Subcutaneous adipose tissue (tissue), 4 donors: Measurements from ENCODE around the gene LRP1. TPM values are rescaled to one million over a fixed set of nuclear protein-coding genes. Genes with fewer than 3 reads are reported as not detected.

Experiments
- total RNA-seq, 4 donors: library from RNA; depleted of rRNA; stranded (reverse); fragments of >200 nt; gene quantifications; one replicate each; pipeline ENCODE4 v1.1.0, GENCODE V29; 2016
- TF ChIP-seq, protein P1 (sequence below): fragments of 450-650 bp; IDR thresholded peaks from one replicate; pipeline ENCODE4 v1.5.1; 2016; ENCODE audit warnings: low read depth, mild to moderate bottlenecking, control low read depth, antibody characterized with exemption, moderate library complexity

Gene LRP1
- total RNA-seq, 4 donors from 2014 or later: 301 to 814 (median 762) TPM

DNA sequence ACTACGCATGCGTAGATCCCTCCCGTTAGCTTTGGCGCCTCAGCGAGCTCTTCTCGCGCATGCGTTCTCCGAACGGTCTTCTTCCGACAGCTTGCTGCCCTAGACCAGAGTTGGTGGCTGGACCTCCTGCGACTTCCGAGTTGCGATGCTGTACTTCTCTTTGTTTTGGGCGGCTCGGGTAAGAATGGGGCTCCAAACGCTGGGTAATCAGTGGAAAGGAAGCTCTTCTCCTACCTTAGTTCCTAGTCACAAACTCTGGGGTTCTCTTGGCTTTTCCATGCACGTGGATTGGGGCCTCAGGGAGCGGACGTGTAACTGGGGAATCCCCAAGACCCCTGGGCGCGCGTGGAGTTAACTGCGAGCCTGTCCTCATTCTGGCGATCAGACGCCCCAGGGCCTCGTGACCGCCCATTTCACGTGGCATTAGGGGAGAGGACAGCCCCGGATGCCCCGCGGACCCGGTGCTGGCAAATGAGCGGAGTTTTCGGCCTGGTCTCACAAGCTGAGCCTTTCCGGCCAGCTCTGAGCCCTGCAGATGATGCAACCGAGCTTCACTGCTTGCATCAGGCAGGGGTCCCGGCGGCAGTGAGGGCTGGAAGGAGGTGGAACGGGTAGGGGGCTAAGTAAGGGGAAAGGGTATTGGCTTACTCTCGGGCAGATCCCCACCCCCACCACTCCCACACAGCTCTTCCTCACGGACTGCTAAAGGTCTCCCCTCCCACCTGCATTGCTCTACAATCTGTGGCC is 101.5 kb downstream of the LRP1 start, which contains the start of gene SHMT2:
Gene SHMT2, plus strand, starts transcription at position 78 of the 747 bp plus-strand sequence. Its CDS starts 68 bp downstream, at position 146.
- TF ChIP-seq, protein P1, sequence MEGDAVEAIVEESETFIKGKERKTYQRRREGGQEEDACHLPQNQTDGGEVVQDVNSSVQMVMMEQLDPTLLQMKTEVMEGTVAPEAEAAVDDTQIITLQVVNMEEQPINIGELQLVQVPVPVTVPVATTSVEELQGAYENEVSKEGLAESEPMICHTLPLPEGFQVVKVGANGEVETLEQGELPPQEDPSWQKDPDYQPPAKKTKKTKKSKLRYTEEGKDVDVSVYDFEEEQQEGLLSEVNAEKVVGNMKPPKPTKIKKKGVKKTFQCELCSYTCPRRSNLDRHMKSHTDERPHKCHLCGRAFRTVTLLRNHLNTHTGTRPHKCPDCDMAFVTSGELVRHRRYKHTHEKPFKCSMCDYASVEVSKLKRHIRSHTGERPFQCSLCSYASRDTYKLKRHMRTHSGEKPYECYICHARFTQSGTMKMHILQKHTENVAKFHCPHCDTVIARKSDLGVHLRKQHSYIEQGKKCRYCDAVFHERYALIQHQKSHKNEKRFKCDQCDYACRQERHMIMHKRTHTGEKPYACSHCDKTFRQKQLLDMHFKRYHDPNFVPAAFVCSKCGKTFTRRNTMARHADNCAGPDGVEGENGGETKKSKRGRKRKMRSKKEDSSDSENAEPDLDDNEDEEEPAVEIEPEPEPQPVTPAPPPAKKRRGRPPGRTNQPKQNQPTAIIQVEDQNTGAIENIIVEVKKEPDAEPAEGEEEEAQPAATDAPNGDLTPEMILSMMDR: no peak

DNA sequence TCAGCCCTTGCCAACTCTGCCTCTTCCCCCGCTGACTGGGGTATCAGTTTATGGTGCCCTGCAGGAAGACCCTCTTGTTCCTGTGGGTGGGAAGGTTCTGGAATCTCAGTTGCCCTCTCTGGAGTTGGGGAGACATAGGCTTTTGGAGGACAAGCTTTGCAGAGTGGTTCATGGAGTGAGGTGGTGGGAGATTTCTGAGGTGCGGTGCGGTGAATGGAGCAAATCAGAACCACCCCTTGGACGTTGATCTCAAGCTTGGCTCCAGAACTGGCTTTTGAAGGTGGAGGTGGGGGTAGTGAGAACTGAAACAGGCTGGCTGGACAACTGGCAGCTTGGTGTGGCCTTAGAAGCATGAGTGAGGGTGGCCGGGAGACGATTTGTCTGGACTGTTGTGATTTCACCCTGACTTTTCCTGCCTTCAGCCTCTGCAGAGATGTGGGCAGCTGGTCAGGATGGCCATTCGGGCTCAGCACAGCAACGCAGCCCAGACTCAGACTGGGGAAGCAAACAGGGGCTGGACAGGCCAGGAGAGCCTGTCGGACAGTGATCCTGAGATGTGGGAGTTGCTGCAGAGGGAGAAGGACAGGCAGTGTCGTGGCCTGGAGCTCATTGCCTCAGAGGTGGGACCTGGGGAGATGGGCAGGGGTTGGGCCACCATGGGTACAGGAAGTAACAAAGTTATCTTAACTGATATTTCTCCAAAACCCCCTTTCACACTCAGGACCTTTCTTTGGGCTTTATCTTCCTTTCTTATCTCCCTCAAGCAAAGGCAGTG is 102.3 kb downstream of the LRP1 start:
- TF ChIP-seq, protein P1: no peak

DNA sequence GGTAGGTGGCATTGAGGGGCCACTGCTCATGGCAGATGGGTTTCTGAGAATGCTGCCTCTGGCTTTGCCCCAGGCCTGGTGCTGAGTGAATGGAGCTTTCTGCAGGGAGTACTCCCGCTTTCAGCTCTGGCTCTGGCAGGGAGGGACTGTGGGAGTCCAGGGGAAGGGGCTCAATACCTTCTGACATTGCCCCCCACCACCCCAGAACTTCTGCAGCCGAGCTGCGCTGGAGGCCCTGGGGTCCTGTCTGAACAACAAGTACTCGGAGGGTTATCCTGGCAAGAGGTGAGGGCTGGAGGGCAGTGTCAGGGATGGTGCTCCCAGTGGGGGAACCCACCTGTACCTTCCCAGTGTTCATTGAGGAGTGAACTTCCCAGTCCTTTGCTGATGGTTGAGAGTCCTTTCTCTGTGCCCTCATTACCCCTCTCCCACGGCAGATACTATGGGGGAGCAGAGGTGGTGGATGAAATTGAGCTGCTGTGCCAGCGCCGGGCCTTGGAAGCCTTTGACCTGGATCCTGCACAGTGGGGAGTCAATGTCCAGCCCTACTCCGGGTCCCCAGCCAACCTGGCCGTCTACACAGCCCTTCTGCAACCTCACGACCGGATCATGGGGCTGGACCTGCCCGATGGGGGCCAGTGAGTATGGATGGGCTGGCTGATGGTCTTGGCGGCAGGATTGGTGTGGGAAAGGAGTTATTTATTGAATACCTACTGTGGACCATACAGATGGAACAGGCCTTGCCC is 103.2 kb downstream of the LRP1 start:
- TF ChIP-seq, protein P1: no peak

DNA sequence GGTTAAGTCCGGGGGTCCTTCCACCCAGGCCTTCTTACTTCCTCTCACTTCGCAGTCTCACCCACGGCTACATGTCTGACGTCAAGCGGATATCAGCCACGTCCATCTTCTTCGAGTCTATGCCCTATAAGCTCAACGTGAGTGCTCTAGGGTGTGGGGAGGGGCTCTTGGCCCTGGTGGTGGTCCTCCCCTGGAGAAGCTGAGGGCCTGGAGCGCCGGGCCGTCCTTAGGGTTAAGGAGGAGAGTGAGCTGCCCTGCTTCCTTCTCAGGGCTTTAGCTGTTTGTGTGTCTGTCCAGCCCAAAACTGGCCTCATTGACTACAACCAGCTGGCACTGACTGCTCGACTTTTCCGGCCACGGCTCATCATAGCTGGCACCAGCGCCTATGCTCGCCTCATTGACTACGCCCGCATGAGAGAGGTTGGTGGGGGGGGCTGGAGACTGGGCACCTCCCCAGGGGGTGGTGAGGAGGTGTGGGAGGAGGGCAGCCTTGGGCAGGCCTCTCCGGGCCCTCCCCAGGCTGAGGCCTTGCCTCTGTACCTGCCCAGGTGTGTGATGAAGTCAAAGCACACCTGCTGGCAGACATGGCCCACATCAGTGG is 104.0 kb downstream of the LRP1 start:
- TF ChIP-seq, protein P1: no peak

DNA sequence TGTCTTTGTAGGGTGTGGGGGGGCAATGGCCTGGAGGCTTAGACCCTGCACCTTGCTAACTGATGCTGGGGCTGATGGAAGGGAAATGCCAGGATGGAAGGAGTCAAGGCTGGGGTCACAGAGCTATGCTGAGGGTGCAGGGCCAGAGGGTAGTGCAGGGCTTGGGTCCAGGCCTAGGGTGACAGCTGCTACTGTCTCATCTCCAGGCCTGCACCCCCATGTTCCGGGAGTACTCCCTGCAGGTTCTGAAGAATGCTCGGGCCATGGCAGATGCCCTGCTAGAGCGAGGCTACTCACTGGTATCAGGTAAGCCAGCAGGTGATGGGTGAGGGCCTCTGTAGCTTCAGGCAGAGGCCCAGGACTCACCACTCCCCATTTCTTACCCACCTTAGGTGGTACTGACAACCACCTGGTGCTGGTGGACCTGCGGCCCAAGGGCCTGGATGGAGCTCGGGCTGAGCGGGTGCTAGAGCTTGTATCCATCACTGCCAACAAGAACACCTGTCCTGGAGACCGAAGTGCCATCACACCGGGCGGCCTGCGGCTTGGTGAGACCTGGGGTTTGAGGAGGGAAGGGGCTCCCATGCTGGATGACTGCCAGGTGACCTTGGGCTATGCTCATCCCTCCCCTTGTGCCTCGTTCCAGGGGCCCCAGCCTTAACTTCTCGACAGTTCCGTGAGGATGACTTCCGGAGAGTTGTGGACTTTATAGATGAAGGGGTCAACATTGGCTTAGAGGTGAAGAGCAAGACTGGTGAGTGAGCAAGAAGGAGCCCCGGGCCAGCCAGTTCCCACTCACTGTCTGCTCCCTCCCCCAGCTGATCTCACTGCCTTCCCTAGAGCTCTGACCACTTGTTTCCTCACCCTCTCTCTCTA is 105.3 kb downstream of the LRP1 start:
- TF ChIP-seq, protein P1: no peak

DNA sequence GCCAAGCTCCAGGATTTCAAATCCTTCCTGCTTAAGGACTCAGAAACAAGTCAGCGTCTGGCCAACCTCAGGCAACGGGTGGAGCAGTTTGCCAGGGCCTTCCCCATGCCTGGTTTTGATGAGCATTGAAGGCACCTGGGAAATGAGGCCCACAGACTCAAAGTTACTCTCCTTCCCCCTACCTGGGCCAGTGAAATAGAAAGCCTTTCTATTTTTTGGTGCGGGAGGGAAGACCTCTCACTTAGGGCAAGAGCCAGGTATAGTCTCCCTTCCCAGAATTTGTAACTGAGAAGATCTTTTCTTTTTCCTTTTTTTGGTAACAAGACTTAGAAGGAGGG is 105.9 kb downstream of the LRP1 start:
- TF ChIP-seq, protein P1: no peak
